ENCODE data around the gene MYO9B. TPM values are rescaled to one million over a fixed set of nuclear protein-coding genes. Genes with fewer than 3 reads are reported as not detected.
A peak's percentile ranks its signal among the peaks of the same experiment; 100 is the strongest.

MYO9B gene
- polyA plus RNA-seq, 3 donors from 2014 or later, result 5.9 to 33.8 (median 6.0) TPM

- DNase-seq, result no peak
- peak overlapping the region; percentile 89 to 99 (median 94) for H3K4me3 Mint-ChIP-seq
- H3K36me3 Mint-ChIP-seq, result peaks cover 0 to 14% (median 5%) of the 10 kb centered on the region in 3 donors
- peaks cover 45 to 53% of the 10 kb centered on the region in 2 donors for H3K4me1 Mint-ChIP-seq
- H3K27me3 Mint-ChIP-seq (ENCODE audit: low read depth in 3 of 3), result peaks cover 5 to 21% (median 18%) of the 10 kb centered on the region in 3 donors
- H3K9me3 Mint-ChIP-seq, result no peaks in the 10 kb centered on the region
- peak overlapping the region; percentile 96 to 99 (median 98) for H3K27ac Mint-ChIP-seq
These were observed 1.5 kb upstream of the MYO9B start for GRCh38 chr19:17073869-17074633.

DNA sequence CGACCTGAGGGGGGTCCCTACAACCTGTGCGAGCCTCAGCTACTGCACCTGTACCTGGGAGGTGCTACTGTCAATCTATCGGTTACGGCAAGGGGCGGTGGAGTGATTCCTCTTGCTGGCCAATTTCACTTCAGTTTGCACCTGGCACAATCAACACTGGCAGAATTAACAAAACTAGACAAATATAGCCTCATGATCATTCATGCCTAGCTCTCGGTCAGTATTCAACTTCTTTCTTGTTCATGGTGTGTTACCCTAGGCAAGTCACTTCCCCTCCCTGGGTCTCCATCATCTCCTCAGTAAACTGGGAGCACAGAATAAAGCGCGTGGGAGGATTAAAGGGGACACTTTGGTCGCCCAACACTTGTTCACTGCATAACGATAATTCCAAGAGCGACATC, 943 bp upstream of the MYO9B start:
- H3K27me3 Mint-ChIP-seq (ENCODE audit: low read depth in 3 of 3), result peaks cover 5 to 22% (median 18%) of the 10 kb centered on the region in 3 donors

DNA sequence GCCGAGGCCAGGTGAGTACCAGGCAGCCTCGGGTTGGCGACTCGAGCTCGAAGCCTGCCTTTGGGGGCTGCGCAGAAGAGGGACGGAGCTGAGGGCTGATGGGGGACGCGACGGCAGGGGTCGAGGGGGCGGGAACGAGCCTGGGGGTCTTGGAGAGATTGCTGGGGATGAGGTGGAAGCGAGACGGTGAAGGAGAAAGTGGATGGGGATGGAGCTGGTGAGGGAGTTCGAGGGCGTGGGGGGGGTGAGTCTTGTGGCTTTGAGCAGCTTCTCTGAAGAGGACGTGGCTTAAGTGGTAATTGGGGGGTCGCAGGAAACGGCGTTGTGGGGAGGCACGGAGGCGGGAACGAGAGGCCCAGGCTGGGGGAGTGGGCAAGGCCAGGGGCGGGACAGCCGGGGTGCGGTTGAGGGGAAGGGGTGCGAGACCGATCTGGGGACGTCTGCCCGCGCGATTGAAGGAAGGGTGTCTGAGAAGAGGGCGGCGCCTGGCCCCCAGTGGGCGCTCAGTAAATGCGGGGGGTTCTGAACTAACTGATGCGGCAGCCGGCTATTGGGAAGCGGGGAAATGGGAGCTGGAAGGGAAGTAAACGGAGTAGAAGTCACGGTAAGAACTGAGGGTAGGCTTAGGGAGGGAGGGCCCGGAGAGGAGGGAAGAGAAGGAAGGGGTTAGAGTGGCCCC, 426 bp downstream of the MYO9B start:
- Mint-ChIP-seq H3K4me3 (peak overlapping the region; percentile 96 to 100 (median 99)), H3K27ac (peak overlapping the region; percentile 91 to 100 (median 98)), H3K27me3 (ENCODE audit: low read depth in 3 of 3) (peaks cover 5 to 24% (median 18%) of the 10 kb centered on the region in 3 donors), H3K9me3 (no peaks in the 10 kb centered on the region), H3K36me3 (peaks cover 0 to 6% (median 3%) of the 10 kb centered on the region in 3 donors), H3K4me1 (peaks cover 61 to 68% of the 10 kb centered on the region in 2 donors)
- DNase-seq, result peak; percentile 86 to 87 (median 87)

More for the DNA sequence above, 943 bp upstream of the MYO9B start:
- Mint-ChIP-seq H3K36me3 (peaks cover 0 to 14% (median 4%) of the 10 kb centered on the region in 3 donors), H3K4me3 (peak overlapping the region; percentile 89 to 99 (median 94)), H3K9me3 (no peaks in the 10 kb centered on the region), H3K27ac (peak overlapping the region; percentile 96 to 99 (median 98)), H3K4me1 (peaks cover 50 to 58% of the 10 kb centered on the region in 2 donors)
- no peak for DNase-seq

DNA sequence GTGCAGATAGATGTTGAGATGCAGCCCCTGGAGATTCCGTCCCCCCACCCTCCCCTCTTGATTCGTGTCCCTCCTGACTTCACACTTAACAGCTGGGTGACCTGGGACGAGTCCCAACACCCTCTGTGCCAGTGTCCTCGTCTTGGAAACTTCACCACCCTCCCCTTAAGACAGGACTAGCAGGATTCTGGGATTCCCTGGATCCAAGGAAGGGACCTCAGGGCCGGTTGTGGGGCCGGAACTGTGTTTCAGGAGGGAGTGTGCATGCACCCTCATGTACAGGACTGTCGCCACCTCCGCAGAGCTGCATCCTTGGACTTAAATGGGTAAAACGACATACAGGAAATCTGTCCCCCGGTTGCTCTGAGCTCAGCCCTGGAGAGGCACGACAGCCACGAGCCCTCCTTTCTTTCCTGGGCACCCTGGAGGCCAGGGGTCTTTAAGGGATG, 990 bp downstream of the MYO9B start:
- peaks cover 0 to 4% (median 0%) of the 10 kb centered on the region in 3 donors for H3K36me3 Mint-ChIP-seq
- H3K9me3 Mint-ChIP-seq, result no peaks in the 10 kb centered on the region
- H3K4me1 Mint-ChIP-seq, result peaks cover 64 to 74% of the 10 kb centered on the region in 2 donors
- H3K27me3 Mint-ChIP-seq (ENCODE audit: low read depth in 3 of 3), result peaks cover 5 to 23% (median 18%) of the 10 kb centered on the region in 3 donors
- H3K4me3 Mint-ChIP-seq, result peak overlapping the region; percentile 96 to 100 (median 99)
- peak in 2 of 3 donors; percentile 17 to 22 for DNase-seq
- peak overlapping the region; percentile 91 to 100 (median 98) for H3K27ac Mint-ChIP-seq

DNA sequence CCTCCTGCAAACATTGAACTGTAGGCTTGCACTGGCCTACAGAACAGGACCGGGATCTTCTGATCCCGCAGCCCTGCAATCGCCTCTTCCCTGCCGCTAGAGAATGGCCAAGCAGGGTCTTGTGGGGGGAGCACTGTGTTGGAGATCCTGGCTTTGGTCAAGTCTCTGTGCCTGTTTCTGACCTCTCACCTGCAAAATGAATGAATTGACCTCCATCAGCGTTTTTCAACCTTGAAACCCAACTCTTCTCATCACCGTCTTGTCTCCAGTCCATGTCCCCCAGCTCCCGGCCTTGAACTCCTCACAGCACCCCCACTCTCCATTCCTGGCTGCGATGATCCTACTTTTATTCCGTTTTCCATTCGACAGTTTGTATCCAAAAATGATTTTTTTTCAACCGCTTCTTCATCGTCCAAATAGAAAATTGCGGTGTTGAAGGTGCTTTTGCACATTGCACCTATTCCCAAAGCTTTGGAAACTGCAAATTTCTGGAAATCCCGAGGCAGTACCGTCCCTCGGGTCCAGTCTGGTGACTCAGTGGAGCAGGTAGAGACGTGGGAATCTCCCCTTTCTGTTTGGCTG, 2.0 kb downstream of the MYO9B start:
- Mint-ChIP-seq H3K27ac (peak overlapping the region; percentile 19 to 100 (median 92)), H3K36me3 (no peaks in the 10 kb centered on the region), H3K9me3 (no peaks in the 10 kb centered on the region), H3K27me3 (ENCODE audit: low read depth in 3 of 3) (peaks cover 5 to 23% (median 19%) of the 10 kb centered on the region in 3 donors), H3K4me1 (peaks cover 72 to 83% of the 10 kb centered on the region in 2 donors), H3K4me3 (peak overlapping the region; percentile 96 to 100 (median 99))
- no peak for DNase-seq

DNA sequence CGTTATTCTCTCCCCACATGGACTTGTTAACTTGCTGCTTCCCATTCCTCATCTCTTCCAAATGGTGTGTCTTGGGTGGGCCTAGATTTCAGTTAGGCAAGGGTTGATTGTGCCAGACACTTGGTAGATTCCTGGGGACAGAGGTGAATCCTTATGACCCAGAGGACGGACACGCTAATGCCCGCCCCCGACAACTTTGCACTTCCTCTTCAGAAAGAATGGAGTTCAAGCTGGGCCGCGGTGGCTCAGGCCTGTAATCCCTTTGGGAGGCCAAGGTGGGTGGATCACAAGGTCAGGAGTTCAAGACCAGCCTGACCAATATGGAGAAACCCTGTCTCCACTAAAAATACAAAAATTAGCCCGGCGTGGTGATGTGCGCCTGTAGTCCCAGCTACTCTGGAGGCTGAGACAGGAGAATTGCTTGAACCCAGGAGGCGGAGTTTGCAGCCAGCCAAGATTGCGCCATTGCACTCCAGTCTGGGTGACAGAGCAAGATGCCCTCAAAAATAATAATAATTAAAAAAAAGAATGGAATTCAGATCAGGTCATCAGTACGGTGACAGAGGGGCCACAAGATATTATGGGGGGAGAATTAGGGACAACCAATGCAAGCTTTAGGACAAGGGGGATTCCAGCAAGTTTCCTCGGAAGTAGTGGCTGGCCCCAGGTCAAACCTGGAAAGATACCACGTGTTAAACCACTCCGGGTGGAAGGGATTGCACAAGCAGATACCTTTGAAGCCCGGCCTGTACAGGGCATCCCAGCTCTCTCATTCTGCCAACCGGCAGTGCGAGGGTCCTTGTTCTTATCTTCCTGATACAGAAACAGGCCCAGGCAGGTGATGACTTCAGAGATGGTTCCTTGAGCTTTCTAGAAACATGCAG, 2.7 kb downstream of the MYO9B start:
- H3K4me3 Mint-ChIP-seq, result peak overlapping the region; percentile 70 to 99 (median 98)
- DNase-seq, result no peak
- peaks cover 78 to 87% of the 10 kb centered on the region in 2 donors for H3K4me1 Mint-ChIP-seq
- no peaks in the 10 kb centered on the region for H3K9me3 Mint-ChIP-seq
- H3K27ac Mint-ChIP-seq, result peak overlapping the region in 5 of 6 donors; percentile 19 to 98 (median 85)
- H3K36me3 Mint-ChIP-seq, result no peaks in the 10 kb centered on the region
- peaks cover 5 to 23% (median 18%) of the 10 kb centered on the region in 3 donors for H3K27me3 Mint-ChIP-seq (ENCODE audit: low read depth in 3 of 3)

GRCh38 chr19:17078920-17079709, 3.5 kb downstream of the MYO9B start:
- Mint-ChIP-seq H3K27me3 (ENCODE audit: low read depth in 3 of 3) (peaks cover 5 to 23% (median 18%) of the 10 kb centered on the region in 3 donors), H3K4me3 (peak overlapping the region; percentile 65 to 79 (median 70)), H3K4me1 (peaks cover 75 to 81% of the 10 kb centered on the region in 2 donors), H3K9me3 (no peaks in the 10 kb centered on the region), H3K27ac (peak overlapping the region; percentile 83 to 91 (median 86)), H3K36me3 (no peaks in the 10 kb centered on the region)
- no peak for DNase-seq

DNA sequence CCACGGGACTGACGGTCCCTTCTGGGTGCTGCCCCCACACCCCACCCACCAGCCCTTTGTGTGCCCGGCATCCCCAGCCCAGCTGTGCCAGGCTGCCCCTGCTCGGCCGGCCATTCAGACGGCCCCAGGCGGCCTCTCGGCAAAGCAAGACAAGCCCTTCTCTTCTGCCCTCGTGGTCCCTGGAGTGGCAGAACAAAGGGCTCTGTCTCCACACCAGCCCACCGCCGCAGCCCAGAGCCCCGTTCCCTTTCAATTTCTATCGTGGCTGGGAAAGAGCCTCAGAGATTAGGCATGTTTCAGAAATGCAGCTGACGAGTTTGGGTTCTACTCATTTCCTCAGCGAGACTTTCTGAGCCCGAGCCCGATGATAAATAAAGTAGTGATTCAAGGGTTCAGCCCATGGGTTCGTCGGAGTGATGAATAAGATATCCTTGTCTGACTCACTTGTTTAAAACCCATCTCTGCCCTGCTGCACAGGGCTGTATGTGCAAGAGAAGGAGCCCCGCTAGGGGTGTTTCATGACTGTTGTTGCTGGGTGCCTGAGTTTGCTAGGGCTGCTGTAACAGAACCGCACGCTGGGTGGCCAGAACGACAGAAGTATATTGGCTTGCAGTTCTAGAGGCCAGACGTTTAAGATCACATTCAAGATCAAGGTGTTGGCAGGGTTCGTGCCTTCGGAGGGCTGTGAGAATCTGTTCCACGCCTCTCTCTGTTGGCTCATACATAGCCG, 4.3 kb downstream of the MYO9B start:
- Mint-ChIP-seq H3K4me3 (peak overlapping the region; percentile 65 to 79 (median 70)), H3K4me1 (peaks cover 69 to 74% of the 10 kb centered on the region in 2 donors)
- DNase-seq, result peak; percentile 61 to 77 (median 65)

DNA sequence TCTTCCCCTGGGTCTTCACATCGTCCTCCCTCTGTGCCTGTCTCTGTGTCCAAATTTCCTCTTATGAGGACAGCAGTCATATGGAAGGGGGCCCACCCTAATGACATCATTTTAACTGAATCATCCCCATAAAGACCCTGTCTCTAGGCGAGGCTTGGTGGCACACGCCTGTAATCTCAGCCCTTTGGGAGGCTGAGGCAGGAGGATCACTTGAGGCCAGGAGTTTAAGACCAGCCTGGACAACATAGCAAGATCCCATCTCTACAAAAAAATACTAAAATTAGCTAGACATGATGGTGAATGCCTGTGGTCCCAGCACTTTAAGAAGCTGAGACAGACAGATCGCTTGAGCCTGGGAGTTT, 4.8 kb downstream of the MYO9B start:
- Mint-ChIP-seq H3K27ac (peak overlapping the region; percentile 83 to 91 (median 86)), H3K4me3 (peak overlapping the region; percentile 65 to 79 (median 70)), H3K9me3 (no peaks in the 10 kb centered on the region), H3K27me3 (ENCODE audit: low read depth in 3 of 3) (peaks cover 5 to 20% (median 15%) of the 10 kb centered on the region in 3 donors), H3K4me1 (peaks cover 73 to 78% of the 10 kb centered on the region in 2 donors), H3K36me3 (no peaks in the 10 kb centered on the region)
- DNase-seq, result no peak

More for the DNA sequence above, 4.3 kb downstream of the MYO9B start:
- no peaks in the 10 kb centered on the region for H3K36me3 Mint-ChIP-seq
- H3K27ac Mint-ChIP-seq, result peak overlapping the region; percentile 83 to 91 (median 86)
- peaks cover 5 to 23% (median 17%) of the 10 kb centered on the region in 3 donors for H3K27me3 Mint-ChIP-seq (ENCODE audit: low read depth in 3 of 3)
- no peaks in the 10 kb centered on the region for H3K9me3 Mint-ChIP-seq

DNA sequence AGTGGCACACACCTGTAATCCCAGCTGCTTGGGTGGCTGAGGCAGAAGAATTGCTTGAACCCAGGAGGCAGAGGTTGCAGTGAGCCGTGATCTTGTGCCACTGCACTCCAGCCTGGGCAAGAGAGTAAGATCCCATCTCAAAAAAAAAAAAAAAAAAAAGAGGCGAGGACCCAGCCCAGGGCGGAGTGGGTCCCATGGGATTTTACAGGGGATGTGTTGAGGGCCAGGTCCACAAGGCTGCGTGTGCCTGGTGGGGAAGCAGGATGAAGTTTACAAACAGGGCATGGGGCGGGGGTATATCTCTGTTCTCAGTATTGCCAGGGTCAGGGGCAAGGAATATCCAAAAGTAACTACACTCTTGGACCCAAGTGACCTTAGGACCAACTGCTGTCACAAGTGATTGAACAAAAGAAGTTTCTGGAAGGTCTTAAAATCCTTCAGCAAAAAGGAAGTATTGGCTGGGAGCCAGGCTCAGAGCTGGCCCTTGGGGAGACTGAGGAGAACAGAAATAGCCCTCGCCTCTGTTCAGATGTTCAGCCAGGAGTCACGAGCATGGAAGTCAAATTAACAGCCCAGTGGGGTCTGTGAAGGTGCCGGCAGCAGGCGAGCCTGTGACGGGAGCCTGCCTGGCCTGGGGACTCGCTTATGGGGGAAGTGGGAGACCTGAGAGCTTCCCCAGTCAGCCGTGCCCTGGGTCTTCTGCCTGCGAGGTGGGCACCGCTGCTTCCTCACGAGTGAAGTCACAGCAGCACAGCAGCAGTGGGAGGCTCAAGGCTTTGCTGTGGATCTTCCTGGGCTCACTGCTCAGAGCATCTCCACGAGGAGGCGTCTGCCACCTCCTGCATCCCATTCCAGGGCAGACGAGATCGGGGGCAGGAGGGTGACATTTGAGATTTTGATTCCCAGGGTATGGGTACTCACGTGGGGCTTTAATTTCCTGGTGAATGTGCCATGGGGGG, 6.4 kb downstream of the MYO9B start:
- no peak for DNase-seq
- peaks cover 2 to 9% (median 8%) of the 10 kb centered on the region in 3 donors for H3K27me3 Mint-ChIP-seq (ENCODE audit: low read depth in 3 of 3)
- peaks cover 66 to 76% of the 10 kb centered on the region in 2 donors for H3K4me1 Mint-ChIP-seq
- H3K4me3 Mint-ChIP-seq, result peak overlapping the region in 1 of 5 donors; percentile 30
- H3K27ac Mint-ChIP-seq, result peak overlapping the region in 2 of 6 donors; percentile 40 to 41
- H3K36me3 Mint-ChIP-seq, result peaks cover 0 to 1% (median 0%) of the 10 kb centered on the region in 3 donors
- no peaks in the 10 kb centered on the region for H3K9me3 Mint-ChIP-seq

- peaks cover 57 to 73% of the 10 kb centered on the region in 2 donors for H3K4me1 Mint-ChIP-seq
- DNase-seq, result no peak
- H3K9me3 Mint-ChIP-seq, result no peaks in the 10 kb centered on the region
- H3K36me3 Mint-ChIP-seq, result peaks cover 0 to 4% (median 0%) of the 10 kb centered on the region in 3 donors
- peak overlapping the region in 1 of 6 donors; percentile 46 for H3K27ac Mint-ChIP-seq
- peaks cover 0 to 20% (median 1%) of the 10 kb centered on the region in 3 donors for H3K27me3 Mint-ChIP-seq (ENCODE audit: low read depth in 3 of 3)
- no peak overlapping the region for H3K4me3 Mint-ChIP-seq
These were observed 10.5 kb downstream of the MYO9B start for GRCh38 chr19:17086120-17086519.

Data from immature natural killer cell (primary cell).